Measurements from ENCODE around the gene NRBP1.
"Not testable (repeated sequence)": the region's sequence is repeated elsewhere in the genome, so short reads cannot be mapped to it uniquely, and the experiment has no call there.

The NRBP1 gene

GRCh38 chr2:27421660-27422250, 6.7 kb upstream of the NRBP1 start:
- DNase-seq (ENCODE audit: low spot score) = no peak

- no peak for DNase-seq (ENCODE audit: low spot score)
Measured at GRCh38 chr2:27422958-27423357, 5.5 kb upstream of the NRBP1 start.

- not testable (repeated sequence) for DNase-seq (ENCODE audit: low spot score)
Measured at GRCh38 chr2:27425039-27425438, 3.4 kb upstream of the NRBP1 start.

- no peak for DNase-seq (ENCODE audit: low spot score)
Measured at GRCh38 chr2:27427863-27428212, 593 bp upstream of the NRBP1 start.

GRCh38 chr2:27428978-27429541, 629 bp downstream of the NRBP1 start:
- DNase-seq (ENCODE audit: low spot score) = no peak

GRCh38 chr2:27431395-27431794, 3.0 kb downstream of the NRBP1 start:
- no peak for DNase-seq (ENCODE audit: low spot score)

- DNase-seq (ENCODE audit: low spot score) = no peak
Measured at GRCh38 chr2:27435628-27436027, 7.2 kb downstream of the NRBP1 start.

- no peak for DNase-seq (ENCODE audit: low spot score)
Measured at GRCh38 chr2:27441226-27441926, 12.9 kb downstream of the NRBP1 start.

- DNase-seq (ENCODE audit: low spot score) = no peak
Measured at GRCh38 chr2:27441958-27442919, 13.8 kb downstream of the NRBP1 start, which contains the start of gene KRTCAP3. Gene KRTCAP3, plus strand, starts transcription at chr2:27442381. Its CDS starts 32 bp downstream, at chr2:27442413.

- DNase-seq (ENCODE audit: low spot score) = no peak
Measured at GRCh38 chr2:27442920-27443282, 14.5 kb downstream of the NRBP1 start.

- DNase-seq (ENCODE audit: low spot score) = no peak
Measured at GRCh38 chr2:27445155-27445554, 16.7 kb downstream of the NRBP1 start.

- no peak for DNase-seq (ENCODE audit: low spot score)
Measured at GRCh38 chr2:27445615-27446014, 17.2 kb downstream of the NRBP1 start.

GRCh38 chr2:27446057-27446456, 17.6 kb downstream of the NRBP1 start:
- DNase-seq (ENCODE audit: low spot score) = no peak

GRCh38 chr2:27448381-27448780, 19.9 kb downstream of the NRBP1 start:
- no peak for DNase-seq (ENCODE audit: low spot score)

- no peak for DNase-seq (ENCODE audit: low spot score)
Measured at GRCh38 chr2:27451095-27451494, 22.7 kb downstream of the NRBP1 start.

- DNase-seq (ENCODE audit: low spot score) = no peak
Measured at GRCh38 chr2:27453968-27454367, 25.5 kb downstream of the NRBP1 start.

- DNase-seq (ENCODE audit: low spot score) = no peak
Measured at GRCh38 chr2:27461118-27461517, 32.7 kb downstream of the NRBP1 start.

GRCh38 chr2:27464443-27464842, 36.0 kb downstream of the NRBP1 start:
- DNase-seq (ENCODE audit: low spot score) = no peak

GRCh38 chr2:27471961-27472360, 43.5 kb downstream of the NRBP1 start:
- DNase-seq (ENCODE audit: low spot score) = no peak

- no peak for DNase-seq (ENCODE audit: low spot score)
Measured at GRCh38 chr2:27485496-27485895, 57.1 kb downstream of the NRBP1 start.

- DNase-seq (ENCODE audit: low spot score) = no peak
Measured at GRCh38 chr2:27489118-27489497, 60.7 kb downstream of the NRBP1 start.

Measured in left forelimb (tissue), 1 donor.